ENCODE results near the gene CIP2A.

- TF ChIP-seq ZFX (IDR thresholded peaks at IDR 0.05) = no peak
- TF ChIP-seq, protein P1, sequence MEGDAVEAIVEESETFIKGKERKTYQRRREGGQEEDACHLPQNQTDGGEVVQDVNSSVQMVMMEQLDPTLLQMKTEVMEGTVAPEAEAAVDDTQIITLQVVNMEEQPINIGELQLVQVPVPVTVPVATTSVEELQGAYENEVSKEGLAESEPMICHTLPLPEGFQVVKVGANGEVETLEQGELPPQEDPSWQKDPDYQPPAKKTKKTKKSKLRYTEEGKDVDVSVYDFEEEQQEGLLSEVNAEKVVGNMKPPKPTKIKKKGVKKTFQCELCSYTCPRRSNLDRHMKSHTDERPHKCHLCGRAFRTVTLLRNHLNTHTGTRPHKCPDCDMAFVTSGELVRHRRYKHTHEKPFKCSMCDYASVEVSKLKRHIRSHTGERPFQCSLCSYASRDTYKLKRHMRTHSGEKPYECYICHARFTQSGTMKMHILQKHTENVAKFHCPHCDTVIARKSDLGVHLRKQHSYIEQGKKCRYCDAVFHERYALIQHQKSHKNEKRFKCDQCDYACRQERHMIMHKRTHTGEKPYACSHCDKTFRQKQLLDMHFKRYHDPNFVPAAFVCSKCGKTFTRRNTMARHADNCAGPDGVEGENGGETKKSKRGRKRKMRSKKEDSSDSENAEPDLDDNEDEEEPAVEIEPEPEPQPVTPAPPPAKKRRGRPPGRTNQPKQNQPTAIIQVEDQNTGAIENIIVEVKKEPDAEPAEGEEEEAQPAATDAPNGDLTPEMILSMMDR (conservative IDR thresholded peaks at IDR 0.05) = no peak
These were observed 88.5 kb downstream of the CIP2A start for GRCh38 chr3:108500728-108501127.

All from C4-2B (cell line).